ENCODE measurements around the gene PHACTR2.

DNA sequence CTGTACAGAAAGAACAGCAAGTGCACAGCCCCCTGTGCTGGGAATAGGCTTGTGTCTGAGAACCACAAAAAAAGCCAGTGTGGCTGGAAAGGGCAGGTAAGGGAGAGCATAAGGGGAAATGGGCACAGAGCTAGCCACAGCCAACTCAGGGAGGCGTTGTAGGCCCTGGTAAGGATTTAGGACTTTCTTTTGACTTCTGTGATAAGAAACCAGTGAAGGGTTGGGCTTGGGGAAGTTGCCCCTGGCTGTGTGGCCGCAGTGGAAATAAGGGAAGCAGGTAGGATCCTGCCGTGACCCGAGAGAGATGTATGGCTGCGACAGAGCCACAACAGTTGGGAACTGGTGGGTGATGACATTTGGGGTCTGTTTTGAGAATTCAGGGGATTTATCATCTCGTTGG, 30.0 kb upstream of the PHACTR2 start:
- TF ChIP-seq, protein P1, sequence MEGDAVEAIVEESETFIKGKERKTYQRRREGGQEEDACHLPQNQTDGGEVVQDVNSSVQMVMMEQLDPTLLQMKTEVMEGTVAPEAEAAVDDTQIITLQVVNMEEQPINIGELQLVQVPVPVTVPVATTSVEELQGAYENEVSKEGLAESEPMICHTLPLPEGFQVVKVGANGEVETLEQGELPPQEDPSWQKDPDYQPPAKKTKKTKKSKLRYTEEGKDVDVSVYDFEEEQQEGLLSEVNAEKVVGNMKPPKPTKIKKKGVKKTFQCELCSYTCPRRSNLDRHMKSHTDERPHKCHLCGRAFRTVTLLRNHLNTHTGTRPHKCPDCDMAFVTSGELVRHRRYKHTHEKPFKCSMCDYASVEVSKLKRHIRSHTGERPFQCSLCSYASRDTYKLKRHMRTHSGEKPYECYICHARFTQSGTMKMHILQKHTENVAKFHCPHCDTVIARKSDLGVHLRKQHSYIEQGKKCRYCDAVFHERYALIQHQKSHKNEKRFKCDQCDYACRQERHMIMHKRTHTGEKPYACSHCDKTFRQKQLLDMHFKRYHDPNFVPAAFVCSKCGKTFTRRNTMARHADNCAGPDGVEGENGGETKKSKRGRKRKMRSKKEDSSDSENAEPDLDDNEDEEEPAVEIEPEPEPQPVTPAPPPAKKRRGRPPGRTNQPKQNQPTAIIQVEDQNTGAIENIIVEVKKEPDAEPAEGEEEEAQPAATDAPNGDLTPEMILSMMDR (IDR thresholded peaks at IDR 0.05) = no peak
- no peak for TF ChIP-seq POLR2A (IDR thresholded peaks at IDR 0.05)
